ENCODE results near the gene GRIA1. TPM values are rescaled to one million over a fixed set of nuclear protein-coding genes. Genes with fewer than 3 reads are reported as not detected.
A peak's percentile ranks its signal among the peaks of the same experiment; 100 is the strongest.

Gene GRIA1
- total RNA-seq, 4 donors from 2014 or later: 0.63 to 1.2 (median 0.93) TPM

- Histone ChIP-seq H3K36me3 (no peaks in the 10 kb centered on the region), H3K4me1 (peaks cover 0 to 3% (median 0%) of the 10 kb centered on the region in 4 donors), H3K4me3 (no peak overlapping the region), H3K9me3 (no peaks in the 10 kb centered on the region), H3K27ac (replicated peaks in 1 of 4) (no peak overlapping the region), H3K27me3 (no peaks in the 10 kb centered on the region)
- WGBS: 69% methylated on average over 5 of the region's 5 CpGs
- TF ChIP-seq EP300 (IDR thresholded peaks at IDR 0.05): no peak
- no peak for TF ChIP-seq POLR2AphosphoS5 (IDR thresholded peaks at IDR 0.05)
- TF ChIP-seq POLR2A (IDR thresholded peaks at IDR 0.05; ENCODE audit: low read depth): no peak
- no peak for TF ChIP-seq CTCF (IDR thresholded peaks at IDR 0.05)
- intact Hi-C loops (cut with DNase I): no loop called here
- DNase-seq (ENCODE audit: extremely low spot score): peak; percentile 42
These were observed 287.5 kb downstream of the GRIA1 start for GRCh38 chr5:153777681-153778581.

DNA sequence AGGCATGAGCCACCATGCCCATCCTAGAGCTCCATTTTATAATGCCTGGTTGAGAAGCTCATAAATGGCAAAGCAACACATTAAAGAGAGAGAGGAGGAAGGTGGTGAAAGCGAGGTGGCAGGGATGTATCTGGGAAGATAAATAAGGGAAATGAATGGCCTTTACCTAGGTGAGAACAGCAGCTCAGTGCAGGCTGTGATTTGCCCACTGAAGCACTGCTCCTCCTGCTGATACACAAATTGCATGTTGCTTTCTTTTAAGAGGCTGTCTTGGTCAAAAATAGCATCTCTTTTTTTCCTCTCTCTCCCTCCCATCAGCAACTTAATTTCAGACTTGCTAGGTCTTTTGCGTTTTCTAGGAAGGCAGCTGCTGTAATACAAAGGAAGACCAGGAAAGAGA lies 289.4 kb downstream of the GRIA1 start:
- Histone ChIP-seq H3K27ac (replicated peaks in 1 of 4) (no peak overlapping the region), H3K4me3 (no peak overlapping the region), H3K36me3 (no peaks in the 10 kb centered on the region), H3K27me3 (no peaks in the 10 kb centered on the region), H3K9me3 (no peaks in the 10 kb centered on the region), H3K4me1 (no peaks in the 10 kb centered on the region)
- no peak for TF ChIP-seq CTCF (IDR thresholded peaks at IDR 0.05)
- TF ChIP-seq EP300 (IDR thresholded peaks at IDR 0.05): no peak
- TF ChIP-seq POLR2A (IDR thresholded peaks at IDR 0.05; ENCODE audit: low read depth): no peak
- TF ChIP-seq POLR2AphosphoS5 (IDR thresholded peaks at IDR 0.05): no peak
- DNase-seq (ENCODE audit: extremely low spot score): peak; percentile 57
- intact Hi-C loops (cut with DNase I): no loop called here
- 65% methylated on average over 2 of the region's 2 CpGs for WGBS

DNA sequence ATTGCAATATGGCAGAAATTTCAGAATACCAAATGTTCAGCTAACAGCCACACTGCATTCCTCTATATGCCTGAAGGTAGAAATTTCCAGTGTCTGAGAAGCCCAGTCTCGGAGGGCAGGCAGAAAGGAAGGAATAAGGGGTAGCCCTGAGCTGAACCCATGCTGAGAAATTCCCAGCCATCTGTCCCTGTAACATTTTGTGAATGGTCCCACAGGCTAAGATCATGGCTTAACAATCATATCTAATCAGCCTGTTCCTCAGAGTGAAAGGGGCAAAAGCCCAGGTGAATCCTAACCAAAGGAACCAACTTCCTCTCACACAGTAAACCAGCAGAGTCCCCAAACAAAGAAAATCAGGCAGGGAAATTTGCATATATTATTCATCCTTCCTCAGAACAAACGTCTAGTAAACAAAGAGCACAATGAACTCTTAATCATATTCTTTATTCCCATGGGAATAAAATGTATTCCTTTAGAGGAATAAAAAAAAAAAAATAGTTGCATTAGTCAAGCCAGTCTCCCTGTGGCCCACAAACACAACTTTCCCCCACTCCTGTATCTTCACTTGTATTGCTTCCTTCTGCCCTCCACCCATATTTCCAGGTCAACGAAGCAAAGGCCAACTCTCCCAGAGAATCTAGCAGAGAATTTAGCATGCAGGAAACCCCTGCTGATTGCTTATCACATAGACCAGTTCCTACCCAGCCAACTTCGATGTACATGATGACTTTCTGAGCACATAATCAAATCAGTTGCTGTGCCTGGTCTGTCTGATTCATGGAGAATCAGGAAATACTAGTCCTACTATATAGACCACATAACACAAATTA lies 290.6 kb downstream of the GRIA1 start:
- Histone ChIP-seq H3K36me3 (no peaks in the 10 kb centered on the region), H3K4me1 (no peaks in the 10 kb centered on the region), H3K4me3 (no peak overlapping the region), H3K27me3 (no peaks in the 10 kb centered on the region), H3K9me3 (no peaks in the 10 kb centered on the region), H3K27ac (replicated peaks in 1 of 4) (no peak overlapping the region)
- DNase-seq (ENCODE audit: extremely low spot score): peak; percentile 53
- intact Hi-C loops (cut with DNase I): no loop called here
- no peak for TF ChIP-seq CTCF (IDR thresholded peaks at IDR 0.05)
- no peak for TF ChIP-seq POLR2A (IDR thresholded peaks at IDR 0.05; ENCODE audit: low read depth)
- no peak for TF ChIP-seq EP300 (IDR thresholded peaks at IDR 0.05)
- no peak for TF ChIP-seq POLR2AphosphoS5 (IDR thresholded peaks at IDR 0.05)
- WGBS: 51% methylated on average over 3 of the region's 4 CpGs

- Histone ChIP-seq H3K27me3 (no peaks in the 10 kb centered on the region), H3K36me3 (no peaks in the 10 kb centered on the region), H3K4me1 (no peaks in the 10 kb centered on the region), H3K4me3 (no peak overlapping the region), H3K27ac (replicated peaks in 1 of 4) (no peak overlapping the region), H3K9me3 (no peaks in the 10 kb centered on the region)
- intact Hi-C loops (cut with DNase I): no loop called here
- DNase-seq (ENCODE audit: extremely low spot score): no peak
- WGBS: 82% methylated on average over 6 of the region's 6 CpGs
- TF ChIP-seq POLR2AphosphoS5 (IDR thresholded peaks at IDR 0.05) (no peak), CTCF (IDR thresholded peaks at IDR 0.05) (no peak), POLR2A (IDR thresholded peaks at IDR 0.05; ENCODE audit: low read depth) (no peak), EP300 (IDR thresholded peaks at IDR 0.05) (no peak)
These were observed 292.3 kb downstream of the GRIA1 start for GRCh38 chr5:153782589-153783361.
